Ureter (tissue), 1 donor: ENCODE measurements around the gene FANCF. TPM values are rescaled to one million over a fixed set of nuclear protein-coding genes. Genes with fewer than 3 reads are reported as not detected.

Experiments
- DNase-seq: peaks from one replicate; pipeline ENCODE4 v3.0.0-alpha.2; 2020; ENCODE audit warnings: low spot score
- total RNA-seq: library from RNA; stranded (reverse); gene quantifications from one replicate; pipeline ENCODE4 v1.2.4, GENCODE V29; 2023
- donor health status: DM: yes; HTN: yes; CAD: no.

FANCF gene
- total RNA-seq, 1 donor from 2014 or later = 17.9 TPM

DNA sequence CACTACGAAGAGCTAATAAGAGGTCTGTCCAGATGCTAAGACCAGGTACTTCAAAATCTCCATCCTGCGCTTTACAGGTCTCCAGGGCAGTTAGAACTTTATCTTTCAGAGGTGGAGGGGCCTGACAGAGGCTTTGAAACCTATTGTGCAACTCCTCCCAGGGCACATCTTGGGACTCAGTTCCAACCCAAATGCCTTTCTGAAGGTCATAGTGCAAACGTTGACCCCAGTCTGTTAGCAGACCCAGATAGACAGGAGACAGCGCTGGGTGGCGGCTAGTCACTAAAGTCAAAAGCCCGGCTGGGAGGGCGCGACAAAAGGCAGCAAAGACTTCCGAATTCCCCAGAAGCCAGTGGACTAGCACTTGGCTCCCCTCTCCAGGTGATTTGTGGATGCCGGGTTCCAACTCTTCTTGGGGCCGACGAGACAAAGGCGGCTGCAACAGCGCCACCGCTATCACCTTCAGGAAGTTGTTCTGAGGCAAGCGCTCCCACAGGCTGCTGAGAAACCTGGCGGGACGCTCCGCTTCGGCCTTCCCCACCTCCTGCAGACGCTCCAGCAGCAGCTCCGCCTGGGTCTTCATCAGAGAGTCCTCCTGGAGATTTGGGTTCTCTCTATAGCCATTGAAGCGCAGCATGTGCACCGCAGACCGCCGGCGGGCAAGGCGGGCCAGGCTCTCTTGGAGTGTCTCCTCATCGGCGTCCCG is 728 bp downstream of the FANCF start:
- peak; percentile 78 for DNase-seq

- no peak for DNase-seq
Observed at GRCh38 chr11:22617868-22618267, 7.8 kb downstream of the FANCF start.

DNA sequence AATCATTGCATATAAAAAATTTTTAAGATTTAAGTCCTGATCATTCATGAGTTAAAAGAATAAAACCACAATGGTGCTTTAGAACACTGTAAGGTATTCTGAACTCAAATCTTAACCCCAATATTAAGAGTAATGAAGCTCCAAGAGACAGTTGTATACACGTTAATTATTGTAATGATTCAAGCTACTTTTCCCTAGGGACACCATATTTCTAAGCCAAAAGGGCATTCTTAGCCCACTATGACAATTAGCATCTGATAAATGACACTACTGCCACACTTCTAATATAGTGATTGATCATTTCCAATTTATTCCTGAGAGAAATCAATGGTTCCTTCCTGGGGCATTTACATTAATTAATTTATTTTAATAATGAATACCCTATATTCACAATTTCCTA is 21.7 kb downstream of the FANCF start:
- no peak for DNase-seq

DNA sequence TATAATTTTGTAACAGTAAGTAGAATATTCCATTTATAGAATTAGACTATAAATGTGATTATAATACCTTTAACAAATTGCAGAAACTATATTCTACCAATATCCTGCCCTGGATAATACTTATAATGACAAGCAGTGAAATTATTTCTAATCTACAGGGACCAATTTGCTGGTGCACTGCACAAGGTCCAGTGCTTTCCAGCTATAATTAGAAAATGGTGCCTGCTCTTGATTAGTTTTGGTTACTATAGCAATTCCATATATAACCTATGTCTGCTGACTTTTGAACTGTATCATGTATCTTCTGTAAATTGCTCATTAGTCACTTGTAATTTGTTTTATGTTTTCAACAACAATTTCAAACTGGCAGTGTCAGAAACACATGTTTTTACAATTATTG is 23.1 kb downstream of the FANCF start:
- DNase-seq = no peak

GRCh38 chr11:22599458-22599857 is 26.2 kb downstream of the FANCF start:
- no peak for DNase-seq

DNA sequence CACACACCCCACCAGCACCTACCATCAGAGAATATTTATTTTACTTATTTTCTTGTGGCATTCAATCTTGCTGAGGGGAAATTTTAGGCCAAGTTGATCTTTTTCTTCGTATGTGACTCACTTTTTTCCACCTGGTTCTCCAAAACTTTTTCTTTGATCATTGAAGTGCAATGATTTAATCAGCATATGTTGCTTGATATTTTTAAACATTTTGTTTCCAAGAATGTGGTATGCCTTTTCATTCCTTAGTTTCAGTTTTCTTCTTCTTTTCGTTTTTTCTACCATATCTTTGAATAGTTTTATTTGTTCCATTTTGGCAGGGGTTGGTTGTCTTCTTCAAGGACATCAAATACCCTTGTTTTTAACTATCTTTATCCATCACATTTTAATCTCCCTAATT is 28.6 kb downstream of the FANCF start:
- DNase-seq = no peak

DNA sequence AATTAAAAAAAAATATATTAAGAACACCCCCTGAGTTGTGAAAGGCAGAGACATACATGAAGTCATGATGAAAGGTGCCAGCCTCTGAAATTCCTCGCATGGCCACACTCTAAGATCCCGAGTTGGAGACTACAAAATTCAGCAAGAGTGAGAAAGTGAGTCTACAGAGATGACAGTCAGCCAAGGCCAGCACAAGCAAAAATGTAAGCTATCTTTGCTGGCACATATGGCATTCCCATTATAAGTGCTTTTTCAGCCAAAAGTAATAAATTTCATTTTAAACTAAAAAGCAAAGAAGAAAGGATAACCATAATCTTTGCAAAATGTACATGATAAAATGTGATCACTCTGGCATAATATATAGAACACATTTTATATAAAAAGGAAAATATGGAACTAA is 40.6 kb downstream of the FANCF start:
- no peak for DNase-seq

- DNase-seq = no peak
Observed at GRCh38 chr11:22583963-22584492, 41.6 kb downstream of the FANCF start.

GRCh38 chr11:22582151-22582410 is 43.5 kb downstream of the FANCF start:
- no peak for DNase-seq

DNA sequence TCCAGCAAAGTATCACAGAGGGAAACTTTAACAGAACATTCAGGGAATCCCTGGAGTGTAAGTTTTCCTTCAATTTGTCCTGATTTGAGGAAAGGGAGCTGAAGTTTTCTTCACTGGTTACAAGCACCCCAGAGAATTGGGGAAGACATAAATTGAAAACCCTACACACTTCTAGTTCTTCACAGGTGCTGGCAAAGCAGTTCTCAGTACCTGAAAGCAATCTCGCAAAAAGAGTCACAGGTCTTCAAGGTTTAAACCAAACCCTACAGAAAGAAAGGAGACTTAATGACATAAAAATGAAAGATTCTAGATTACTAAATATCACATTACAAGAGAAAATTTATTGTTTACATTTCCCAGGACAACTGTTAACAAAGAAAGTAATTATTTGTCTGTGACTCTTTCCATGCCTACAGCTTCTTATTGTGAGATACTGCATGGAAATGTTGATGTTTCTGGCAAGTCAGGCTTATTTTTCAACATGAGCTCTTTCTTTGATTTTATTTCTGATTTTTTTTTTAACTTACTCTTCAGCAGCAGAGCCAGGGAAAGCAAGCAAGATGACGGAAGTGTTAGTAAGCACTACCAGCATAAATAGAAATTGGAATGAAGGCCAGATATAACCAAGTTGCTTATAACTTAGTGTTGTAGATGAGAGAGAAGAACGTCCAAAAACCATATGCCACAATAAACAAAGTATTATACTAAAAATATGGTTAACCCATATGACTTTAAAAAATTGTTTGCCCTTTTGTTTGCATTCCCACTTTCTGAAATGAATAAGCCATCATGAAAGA is 44.1 kb downstream of the FANCF start:
- no peak for DNase-seq

GRCh38 chr11:22577854-22578253 is 47.8 kb downstream of the FANCF start:
- DNase-seq = no peak

Other genes with a start within 250 kb of the FANCF start
- gene GAS2, start 40.8 kb upstream of the FANCF start, total RNA-seq = 12.6 TPM
- gene SVIP, start 204.0 kb upstream of the FANCF start, total RNA-seq = 21.0 TPM
- gene CCDC179, start 234.7 kb upstream of the FANCF start, total RNA-seq = not detected